HFF-Myc (cell line): ENCODE measurements around the gene MFAP4.

Experiments used
- DNase-seq: peaks from one replicate; pipeline ENCODE4 v3.0.0-alpha.2; 2011; ENCODE audit warnings: low read depth; ENCODE audit errors: extremely low read depth
- H3K4me3 ChIP-seq: replicated peaks from 2 replicates; pipeline ENCODE4 v1.5.1; 2011; ENCODE audit warnings: low read depth, mild to moderate bottlenecking, control low read depth, low read length
- TF ChIP-seq, protein P1 (sequence below): IDR thresholded peaks from 2 replicates; pipeline ENCODE4 v1.5.1; 2012; ENCODE audit warnings: mild to moderate bottlenecking, low read depth, low read length, control low read depth; ENCODE audit errors: missing control alignments

Gene MFAP4

DNA sequence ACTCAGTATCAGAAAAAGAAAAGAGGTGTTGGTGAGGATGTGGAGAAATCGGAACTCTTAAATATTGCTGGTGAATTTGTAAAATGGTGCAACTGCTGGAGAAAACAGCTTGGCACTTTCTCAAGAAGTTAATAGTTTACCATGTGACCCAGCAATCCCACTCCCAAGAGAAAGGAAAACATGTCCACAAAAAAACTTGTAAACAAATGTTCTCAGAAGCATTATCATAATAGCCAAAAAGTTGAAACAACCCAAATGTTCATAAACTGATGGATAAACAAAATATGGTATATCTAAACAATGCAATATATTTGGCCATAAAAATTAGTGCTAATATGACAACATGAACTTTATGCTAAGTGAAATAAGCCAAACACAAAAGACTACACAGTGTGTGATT lies 11.3 kb downstream of the MFAP4 start:
- no peak overlapping the region for H3K4me3 ChIP-seq
- TF ChIP-seq, protein P1, sequence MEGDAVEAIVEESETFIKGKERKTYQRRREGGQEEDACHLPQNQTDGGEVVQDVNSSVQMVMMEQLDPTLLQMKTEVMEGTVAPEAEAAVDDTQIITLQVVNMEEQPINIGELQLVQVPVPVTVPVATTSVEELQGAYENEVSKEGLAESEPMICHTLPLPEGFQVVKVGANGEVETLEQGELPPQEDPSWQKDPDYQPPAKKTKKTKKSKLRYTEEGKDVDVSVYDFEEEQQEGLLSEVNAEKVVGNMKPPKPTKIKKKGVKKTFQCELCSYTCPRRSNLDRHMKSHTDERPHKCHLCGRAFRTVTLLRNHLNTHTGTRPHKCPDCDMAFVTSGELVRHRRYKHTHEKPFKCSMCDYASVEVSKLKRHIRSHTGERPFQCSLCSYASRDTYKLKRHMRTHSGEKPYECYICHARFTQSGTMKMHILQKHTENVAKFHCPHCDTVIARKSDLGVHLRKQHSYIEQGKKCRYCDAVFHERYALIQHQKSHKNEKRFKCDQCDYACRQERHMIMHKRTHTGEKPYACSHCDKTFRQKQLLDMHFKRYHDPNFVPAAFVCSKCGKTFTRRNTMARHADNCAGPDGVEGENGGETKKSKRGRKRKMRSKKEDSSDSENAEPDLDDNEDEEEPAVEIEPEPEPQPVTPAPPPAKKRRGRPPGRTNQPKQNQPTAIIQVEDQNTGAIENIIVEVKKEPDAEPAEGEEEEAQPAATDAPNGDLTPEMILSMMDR, result no peak
- DNase-seq, result no peak

DNA sequence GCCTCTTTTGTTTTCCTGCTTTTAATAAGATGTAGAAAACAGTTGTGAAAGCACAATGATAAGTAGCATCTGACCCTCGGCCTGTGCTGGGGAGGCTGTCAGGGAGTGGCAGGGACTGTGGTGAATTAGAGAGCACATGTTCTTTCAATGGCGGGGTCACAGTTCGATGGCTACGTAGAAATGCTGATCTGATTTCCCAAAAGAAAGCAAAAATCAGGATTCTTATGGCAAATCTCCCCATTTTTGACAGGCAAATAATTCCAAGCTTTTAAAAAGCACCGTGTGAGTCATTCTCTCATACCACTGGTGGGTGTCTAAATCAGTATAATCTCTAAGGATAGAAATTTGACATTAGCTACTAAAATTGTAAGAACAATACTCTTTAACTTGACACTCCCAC lies 12.9 kb downstream of the MFAP4 start:
- TF ChIP-seq, protein P1, result no peak
- H3K4me3 ChIP-seq, result no peak overlapping the region
- DNase-seq, result no peak

DNA sequence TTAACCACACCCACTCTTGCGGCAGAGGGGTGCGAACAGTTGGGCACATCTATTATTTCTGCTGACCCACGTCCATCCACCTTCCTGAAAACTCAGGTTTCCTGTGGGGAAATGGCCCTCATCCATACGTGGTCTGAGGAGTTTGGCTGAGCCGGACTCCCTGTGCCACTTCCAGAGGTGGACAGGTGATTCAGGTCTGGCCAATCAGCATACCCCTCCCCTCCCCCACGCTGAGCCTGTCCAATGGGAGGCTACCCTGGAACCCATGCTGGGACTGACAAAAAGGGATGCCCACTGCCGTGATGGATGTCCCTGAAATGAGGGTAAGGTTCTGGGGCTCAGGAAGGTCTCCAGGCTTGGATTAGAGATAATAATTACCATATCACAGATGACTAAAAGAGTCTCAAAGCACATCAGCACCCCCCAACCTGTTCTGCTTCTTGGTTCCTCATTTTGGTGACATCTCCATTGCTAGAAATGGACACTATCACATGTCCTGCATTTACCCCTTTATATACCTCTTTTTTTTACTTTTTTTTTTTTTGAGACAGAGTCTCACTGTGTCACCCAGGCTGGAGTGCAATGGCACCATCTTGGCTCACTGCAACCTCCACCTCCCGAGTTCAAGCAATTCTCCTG lies 14.0 kb downstream of the MFAP4 start:
- no peak overlapping the region for H3K4me3 ChIP-seq
- TF ChIP-seq, protein P1, result no peak
- no peak for DNase-seq

DNA sequence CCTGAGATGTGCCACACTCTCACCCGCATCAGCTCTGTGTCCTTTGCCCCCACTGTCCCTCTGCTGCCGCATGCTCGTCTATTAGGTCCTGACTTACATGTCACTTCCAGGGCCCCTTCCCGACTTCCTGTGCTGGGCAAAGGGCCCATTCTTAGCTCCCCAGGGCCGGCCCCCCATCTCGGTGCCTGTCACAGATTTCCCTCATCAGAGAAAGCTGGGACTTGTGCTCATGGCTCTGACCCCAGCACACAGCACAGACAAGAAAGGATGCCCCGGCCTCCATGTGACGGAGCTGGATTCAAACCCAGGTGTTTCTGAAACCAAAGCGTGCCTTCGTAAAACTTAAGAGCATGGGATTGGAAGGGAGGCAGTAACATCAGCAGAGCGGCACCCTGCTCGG lies 14.6 kb downstream of the MFAP4 start:
- no peak overlapping the region for H3K4me3 ChIP-seq
- DNase-seq, result no peak
- TF ChIP-seq, protein P1, result no peak

- no peak overlapping the region for H3K4me3 ChIP-seq
- TF ChIP-seq, protein P1, result no peak
- DNase-seq, result no peak
Measured at GRCh38 chr17:19372011-19372370, 15.0 kb downstream of the MFAP4 start.

DNA sequence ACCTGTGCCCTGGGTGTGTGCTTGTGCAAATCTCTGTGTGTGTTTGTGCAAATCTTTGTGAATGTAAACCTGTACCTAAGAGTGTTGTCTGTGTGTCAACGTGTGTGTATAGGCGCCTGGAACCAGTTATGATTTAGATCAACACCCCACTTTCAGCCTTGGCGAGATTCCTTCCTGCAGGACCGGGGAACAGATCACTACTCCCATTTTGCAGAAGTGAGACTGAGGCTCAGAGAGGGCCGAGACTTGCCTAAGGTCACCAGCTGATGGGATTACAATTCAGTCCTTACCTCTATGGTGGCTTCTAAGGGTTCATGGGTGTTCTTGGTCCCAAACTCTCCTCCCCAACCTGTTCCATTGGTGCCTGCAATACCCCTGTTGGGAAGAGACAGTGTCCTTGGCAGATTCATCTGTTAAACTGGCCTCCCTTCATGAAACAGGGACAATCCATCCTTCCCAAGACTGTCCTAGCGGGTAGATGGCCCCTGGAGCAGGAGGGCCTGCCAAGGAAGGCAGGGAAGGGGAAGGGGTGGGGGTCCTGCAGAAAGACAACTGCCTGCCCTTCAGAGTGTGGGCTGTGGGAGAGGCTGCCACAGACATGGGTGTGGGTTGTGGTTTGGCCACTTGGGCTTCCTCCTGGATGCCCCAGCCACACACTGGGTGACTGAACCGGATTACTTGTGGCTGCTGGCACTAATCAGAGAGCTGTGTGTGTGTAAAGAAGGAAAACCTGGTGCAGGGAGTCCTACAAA lies 15.6 kb downstream of the MFAP4 start:
- TF ChIP-seq, protein P1, result no peak
- H3K4me3 ChIP-seq, result no peak overlapping the region
- DNase-seq, result no peak
